ENCODE results near the gene EPHB1.

Gene EPHB1

DNA sequence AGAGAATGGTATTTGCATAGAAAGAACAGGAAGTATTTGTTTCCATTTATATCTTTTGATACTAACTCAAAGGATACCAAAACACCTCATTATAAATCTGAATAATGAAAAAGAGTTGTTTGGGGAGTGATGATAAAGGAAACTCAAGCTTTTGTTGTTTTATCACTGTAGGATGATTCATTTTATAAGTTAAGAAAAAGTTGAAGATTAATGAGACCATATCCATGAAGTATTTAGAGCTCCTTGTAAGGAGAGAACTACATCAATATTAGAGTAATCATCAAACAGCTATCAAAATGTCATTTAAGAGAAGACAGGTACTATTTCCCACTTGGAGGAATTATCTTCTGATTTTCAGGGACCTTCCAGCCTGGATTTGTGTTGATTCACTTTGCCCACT lies 92.5 kb downstream of the EPHB1 start:
- DNase-seq, result no peak

DNA sequence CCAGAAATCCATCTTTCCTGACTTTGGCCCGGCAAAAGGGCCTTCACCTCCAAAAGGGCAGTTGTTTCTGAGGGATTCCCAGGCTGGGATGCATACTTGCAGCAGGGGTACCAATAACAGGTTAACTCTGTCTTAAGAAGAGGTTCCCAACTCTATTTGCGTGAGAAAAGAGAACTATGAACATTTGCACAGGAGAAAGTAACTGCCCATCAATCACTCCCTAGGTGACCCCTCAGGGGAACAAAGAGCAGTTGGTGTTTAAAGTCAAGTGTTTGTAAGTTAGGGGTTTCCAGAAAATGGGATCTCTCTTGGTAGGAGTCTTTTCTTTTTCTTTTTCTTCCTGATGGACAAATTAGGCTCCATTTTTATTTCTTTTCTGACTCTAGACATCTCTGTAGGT lies 97.3 kb downstream of the EPHB1 start:
- DNase-seq, result no peak

DNA sequence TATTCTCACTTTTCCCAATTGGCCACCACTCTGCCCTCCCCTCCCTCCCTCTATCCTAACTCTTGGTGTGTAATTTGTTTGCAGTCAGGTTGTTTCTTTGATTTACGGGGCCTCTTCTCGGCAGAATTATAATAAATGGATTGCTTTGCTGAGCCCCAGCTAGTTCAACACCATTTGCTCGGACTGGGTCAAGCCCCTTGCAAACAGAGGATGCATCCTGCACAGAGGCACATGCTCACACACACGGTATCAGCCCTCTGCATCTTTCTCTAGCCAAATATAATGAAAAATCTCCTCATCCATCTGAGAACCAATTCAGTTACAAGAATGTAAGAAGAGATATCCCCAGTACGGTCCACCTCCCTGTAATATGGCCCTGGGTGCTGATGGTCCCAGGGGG lies 97.7 kb downstream of the EPHB1 start:
- no peak for DNase-seq

DNA sequence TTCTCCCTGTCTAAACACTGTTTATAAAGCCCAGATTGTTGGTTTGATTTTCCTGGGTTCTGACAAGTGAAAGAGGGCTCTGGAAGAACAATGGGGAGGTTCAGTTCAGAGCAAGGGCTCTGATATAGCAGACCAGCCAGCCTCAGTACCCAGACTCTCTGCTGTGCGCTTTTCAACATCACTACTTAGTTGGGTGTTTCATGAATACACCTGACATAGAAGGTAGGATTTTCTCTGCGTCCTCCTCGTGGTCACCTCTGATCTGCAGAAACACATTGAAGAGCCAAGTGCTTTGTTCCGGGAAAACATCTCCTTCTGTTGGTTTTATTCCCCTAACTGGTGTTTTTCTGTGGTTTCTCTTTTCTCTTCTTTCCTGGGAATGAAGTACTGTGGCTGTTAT lies 99.5 kb downstream of the EPHB1 start:
- no peak for DNase-seq

DNA sequence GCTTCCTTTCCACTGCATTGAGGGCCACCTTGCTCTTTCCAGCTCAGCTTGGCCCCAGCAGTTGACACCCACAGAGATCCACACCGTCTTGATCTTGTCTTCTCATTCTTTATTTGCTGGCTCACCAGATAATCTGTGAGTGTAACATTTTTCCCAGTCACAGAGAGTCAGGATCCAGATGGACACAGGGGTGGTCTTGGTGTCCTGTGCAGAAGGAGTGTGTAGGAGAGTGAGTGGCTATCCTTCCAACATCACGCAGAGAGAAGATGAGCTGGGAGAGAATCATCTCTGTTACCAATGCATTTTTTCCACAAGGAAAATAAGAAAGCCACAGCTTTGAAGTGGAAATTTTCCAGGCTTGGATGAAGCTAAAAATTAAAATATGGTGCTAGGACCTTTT lies 100.1 kb downstream of the EPHB1 start:
- DNase-seq, result no peak

DNA sequence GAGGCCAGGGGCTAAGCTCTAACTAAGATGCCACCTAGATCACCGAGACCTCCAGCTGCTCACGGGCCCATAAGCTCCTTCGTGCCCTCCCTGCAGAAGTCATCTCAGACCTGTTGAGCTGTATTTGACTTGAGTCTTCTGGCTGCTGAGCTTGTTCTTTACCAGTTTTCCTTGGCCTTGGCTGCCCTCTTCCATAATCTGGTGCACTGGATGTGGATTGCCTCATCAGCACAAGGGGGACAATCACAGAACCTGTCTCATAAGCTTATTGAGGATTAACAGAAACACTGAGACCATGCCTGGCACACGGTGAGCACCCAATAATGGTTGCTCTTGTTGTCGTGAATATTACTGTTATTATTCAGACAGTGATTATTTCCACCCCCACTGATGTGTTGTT lies 101.1 kb downstream of the EPHB1 start:
- DNase-seq, result no peak

DNA sequence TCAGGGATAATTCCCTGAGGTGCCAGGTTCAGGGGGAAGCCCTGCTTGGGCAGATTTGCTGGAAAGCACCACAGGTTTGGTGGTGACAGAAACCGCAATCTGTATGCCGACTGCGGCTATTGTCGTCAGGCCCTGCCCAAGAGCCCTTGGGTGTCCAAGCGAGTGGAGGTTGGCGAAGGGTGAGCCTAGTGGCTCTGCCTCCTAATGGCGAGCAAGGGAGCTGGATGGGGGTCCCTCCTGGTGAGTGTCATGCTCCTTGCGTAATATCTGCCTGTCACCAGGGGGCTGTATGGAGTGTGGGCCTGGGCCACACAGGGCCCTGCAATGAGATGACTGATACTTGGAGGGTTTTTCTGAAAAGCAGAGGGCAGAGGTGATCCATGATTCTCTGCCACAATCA lies 101.6 kb downstream of the EPHB1 start:
- DNase-seq, result no peak

DNA sequence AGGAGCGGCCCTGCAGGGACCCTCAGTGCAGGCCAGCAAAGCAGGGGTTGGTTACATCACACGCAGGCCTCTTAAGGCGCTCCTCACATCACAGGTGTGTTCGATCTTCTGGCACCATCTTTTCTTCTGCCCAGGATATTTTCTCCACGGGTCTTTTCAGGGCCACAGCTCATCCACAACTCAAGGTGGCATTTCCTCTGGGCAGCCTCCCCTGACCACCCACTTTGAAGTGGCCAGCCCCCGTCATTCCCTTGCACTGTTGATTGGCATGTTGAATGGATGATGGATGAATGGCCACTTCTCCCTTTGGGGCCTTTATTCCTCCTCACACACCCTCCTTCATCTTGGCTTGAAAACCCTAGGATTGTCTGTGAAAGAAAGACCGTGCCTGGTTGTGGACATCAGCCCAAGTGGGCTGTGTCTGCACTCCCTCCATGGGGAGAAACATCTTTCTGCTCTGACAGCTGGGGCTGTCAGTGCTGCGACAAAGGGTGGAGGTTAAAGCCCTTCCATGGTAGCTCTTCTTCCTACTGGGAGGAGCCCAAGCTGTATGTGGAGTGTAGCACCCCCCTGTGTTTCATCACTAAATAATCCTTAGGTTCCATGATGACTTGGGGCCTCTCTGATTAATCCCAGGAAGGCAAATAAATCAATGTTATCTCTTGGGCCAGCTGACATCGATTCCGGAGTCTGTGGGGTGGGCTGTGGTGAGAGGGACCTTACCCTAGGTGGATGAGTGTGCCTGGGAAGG lies 102.5 kb downstream of the EPHB1 start:
- no peak for DNase-seq

DNA sequence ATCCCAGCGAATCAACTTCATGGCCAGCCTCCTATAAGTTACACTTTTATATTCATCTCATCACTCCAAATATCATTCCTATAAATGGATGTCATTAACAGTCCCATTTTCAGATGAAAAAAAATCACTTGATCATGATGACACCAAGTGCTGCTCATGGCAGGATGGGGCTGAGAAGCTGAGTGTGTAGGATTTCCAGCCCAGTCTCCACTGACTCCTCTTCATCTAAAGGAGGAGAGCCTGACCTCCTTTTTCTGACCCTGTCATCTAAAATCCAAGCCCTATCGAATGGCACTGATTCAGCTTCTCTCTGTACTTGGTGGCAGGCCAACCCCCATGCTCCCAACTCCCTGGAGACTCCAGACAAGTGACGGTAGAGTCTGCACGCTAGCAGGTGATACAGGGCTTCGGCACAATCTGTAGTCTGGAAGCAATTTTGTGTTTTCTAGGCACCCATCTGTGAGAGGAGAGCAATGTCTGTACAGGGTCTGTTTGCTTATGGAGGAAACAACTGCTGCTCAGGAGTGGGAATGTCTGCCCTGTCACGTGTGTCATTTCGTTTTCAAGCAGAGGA lies 103.2 kb downstream of the EPHB1 start:
- no peak for DNase-seq

DNA sequence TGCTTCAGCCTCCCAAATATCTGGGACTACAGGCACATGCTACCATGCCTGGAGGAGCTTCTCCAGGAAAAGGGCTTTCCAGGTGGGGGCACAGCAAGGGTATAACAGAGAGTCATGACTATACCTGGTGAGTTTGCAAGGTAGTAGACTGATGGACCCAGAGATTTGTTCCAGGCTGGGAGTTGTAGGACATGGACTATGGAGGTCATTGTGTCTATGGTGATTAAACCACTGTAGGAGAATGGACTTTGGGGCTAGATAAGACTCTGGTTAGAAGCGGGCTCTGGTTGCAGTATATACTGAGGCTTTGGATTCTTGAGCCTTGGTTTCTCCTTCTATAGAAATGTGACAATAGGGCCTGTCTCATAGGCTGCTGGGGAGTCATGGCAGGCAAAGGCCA lies 104.7 kb downstream of the EPHB1 start:
- no peak for DNase-seq

DNA sequence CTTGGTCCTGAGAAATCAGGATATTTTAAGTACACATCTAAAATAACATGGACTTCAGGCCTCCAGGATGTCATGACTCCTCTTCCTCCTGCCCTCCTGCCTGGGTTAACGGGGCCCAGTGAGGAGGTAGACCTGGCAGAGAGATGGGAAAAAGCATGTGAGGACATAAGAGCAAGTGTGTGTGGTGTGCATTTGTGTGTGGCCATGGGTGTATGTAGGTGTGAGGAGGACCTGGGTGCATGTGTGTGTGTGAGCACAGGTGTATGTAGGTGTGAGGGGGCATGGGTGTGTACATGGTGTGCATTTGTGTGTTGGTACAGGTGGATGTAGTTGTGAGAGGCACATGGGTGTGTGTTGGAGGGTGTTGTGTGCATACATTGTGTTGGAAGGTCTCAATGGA lies 105.4 kb downstream of the EPHB1 start:
- DNase-seq, result no peak

DNA sequence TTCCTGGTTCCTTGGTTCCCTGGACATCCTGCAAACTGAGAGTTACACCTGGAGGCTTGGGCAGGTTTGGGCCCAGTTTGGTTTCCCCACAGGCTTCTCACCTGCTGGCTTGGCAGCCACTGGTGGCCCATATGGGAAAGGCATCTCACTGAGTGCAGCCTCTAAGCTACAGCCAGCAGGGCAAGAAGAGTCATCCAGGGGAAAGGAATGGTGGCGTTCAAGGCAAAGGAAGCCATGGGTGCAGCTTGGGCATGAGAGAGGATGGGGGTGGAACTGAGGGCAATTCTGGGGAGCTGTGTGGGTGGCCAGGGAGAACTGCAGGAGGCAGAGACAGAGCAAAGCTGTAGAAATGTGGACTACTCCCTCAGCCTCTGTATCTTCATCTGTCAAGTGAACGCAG lies 106.4 kb downstream of the EPHB1 start:
- DNase-seq, result no peak

DNA sequence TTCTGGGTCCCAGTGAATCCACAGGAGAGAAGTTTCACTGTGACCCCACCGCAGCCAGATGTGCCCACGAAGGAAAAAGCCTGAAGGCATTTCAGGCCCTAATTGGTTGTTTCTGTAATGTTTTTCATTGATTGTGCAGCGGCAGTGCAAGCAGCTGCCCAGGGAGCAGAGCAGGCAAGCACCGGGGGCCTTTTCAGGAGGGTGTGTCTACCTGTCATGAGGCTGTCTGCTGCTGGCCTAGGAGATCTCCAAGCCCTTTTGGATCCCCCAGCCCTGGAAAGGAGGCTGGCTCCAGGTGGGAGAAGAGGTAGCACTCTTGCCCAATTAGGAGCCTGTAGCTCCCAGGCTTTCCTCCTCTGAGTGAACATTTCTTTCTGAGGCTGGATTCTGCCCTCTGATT lies 108.8 kb downstream of the EPHB1 start:
- no peak for DNase-seq

DNA sequence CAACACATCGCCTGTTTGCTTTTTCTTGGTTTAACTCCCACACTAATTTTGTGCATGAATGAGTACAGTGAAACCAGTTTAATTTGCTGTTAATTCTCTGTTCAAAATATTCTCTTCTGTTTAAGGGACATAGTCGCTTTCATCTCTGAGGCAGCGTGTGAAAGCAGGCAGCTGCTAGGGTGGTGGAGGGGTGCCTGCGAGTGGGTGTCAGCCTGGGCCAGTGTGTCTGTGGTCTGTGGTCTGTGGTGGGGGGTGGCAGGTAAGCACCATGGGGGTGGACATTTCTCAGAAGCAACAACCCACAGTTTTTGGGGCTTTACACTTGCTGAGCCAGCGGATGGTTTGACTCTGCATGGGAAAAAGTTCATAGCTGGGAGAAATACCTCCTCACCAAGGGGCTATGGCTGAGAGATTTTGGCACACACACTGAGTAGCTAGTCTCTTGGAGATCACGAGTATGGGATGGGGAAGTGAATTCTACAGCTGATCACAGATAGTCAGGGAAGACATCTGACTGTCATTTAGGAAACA lies 109.2 kb downstream of the EPHB1 start:
- no peak for DNase-seq

DNA sequence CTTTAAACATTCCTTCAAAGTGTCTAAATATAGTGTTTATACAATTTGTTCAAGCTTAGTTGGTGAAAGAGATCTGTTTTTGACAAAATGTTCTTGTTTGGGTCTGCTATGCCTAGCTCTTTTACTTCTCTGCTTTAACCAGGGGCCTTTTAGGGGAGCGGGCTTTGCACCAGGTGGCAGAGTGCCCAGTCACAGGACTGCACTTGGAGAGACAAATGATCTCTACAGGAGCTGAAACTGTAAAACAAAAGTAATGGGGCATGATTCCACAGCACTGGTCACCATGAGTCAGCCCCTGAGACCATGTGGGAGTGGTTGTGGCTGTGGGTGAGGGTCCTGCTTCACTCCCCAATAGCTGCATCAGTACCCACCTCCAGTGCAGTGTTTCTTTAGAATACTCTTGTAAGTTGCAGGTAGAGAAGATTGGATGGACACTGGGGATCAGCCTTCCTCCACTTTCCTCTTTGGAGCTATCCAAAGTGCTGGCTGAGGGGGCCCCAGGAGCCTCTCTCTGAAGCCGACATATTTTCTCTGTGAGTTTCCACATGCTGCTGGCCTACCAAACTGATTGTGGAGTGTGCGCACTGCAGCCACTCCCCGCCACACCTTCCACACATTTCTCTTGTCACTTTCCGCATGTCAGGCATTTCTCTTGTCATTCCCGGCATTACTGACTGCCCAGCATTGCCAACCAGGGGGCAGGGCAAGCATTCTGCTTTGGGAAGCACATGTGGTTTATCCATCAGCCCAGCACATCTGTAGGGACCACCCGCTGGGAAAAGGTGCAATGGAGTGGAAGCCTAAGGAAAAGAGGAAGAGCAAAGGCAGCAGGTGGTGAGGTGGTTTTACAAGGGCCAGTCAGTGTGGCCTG lies 110.0 kb downstream of the EPHB1 start:
- no peak for DNase-seq

DNA sequence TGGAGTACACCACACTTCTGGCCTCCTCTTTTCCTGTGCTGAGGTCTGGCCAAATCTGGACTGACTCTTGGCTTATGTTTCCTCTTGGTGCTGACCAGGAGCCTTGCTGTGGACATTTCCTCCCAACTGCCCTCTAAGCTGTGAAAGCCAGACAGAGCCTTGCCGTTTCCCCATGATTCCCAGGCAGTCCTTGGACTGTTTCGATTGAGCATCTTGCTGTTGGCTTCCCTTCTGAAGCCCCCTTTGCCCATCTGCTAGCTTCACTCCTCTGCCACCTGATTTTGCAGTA lies 110.5 kb downstream of the EPHB1 start:
- no peak for DNase-seq

DNA sequence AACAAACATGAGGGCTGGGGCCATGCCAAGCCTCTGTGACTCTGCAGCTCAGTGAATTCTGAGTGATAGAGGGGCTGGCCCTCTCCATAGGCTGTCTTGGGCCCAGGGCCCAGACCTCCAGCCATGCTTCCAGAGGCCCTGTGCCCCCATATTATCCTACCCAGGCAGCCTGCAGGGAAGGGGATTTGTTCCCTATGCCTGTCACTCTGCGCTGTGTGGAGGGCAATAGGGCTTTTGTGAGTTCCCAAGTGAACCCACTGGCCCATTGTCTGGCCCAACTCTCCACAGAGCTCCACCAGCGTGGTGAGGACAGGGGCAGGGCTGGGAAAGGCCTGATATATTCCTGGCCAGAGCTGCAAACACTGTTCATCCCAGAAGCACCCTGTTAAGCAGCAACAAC lies 113.2 kb downstream of the EPHB1 start:
- DNase-seq, result no peak

DNA sequence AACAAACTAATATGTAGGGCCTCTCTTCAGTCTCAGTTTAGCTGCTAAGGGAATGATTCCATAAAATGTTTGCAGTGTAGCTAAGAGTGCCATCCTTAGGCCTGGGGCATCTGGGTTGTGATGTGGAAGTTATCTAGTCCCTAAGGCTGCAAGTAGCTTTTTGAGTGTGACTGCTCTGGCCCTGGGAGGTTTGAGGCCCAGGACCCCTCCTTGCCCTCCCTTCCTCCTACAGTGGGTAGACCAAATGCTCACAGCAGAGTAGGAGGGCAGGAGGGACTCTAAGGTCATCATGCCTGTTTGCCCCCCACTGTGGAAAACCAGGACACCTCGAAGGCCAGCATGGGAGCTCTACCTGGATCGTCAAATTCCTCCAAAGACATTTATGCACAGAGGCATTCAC lies 115.0 kb downstream of the EPHB1 start:
- DNase-seq, result no peak

DNA sequence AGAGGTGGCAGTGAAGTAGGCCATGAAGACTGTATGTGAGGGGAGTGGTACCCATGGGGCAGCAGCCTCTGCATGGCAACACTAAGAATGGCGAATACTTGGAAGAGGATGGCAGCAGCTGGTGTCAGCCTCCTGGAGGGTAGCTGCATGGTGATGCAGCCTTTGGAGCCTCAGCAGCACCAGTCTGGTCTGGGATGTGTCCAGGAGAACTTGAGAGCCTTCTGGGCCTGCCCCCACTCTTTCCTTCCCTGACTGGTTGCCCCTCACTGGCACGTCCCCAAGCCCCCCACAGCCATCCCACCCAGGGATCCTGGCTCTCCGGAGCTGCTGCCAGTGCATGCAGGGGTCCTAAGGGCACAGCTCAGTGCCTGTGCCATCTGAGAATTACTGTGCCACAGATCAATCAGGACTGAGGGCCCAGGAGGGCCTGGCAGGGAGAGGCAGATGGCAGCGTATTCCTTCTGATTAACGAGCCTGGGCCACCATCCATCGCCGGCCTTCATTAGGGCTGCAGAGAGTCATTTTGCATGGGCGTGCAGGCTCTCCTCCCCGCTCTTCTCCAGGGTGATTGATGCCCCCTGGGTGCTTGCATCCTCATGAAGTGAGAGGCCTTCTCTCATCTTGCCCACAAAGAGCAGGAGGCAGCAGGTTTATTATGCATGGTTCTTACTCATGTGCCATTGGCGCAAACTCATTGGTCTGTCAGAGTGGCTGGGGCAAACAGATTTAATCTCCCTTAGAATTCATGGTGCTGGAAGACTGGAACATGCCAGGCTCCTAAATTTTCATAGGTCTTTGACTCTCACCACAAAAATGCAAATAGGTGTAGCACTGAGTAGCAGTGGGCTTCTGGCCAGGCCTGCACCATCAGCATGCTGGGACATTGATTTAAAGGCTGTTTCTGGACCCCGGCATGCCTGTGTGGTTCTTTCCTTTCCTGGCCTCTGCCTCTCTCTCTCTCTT lies 116.8 kb downstream of the EPHB1 start:
- peak; percentile 72 for DNase-seq

DNA sequence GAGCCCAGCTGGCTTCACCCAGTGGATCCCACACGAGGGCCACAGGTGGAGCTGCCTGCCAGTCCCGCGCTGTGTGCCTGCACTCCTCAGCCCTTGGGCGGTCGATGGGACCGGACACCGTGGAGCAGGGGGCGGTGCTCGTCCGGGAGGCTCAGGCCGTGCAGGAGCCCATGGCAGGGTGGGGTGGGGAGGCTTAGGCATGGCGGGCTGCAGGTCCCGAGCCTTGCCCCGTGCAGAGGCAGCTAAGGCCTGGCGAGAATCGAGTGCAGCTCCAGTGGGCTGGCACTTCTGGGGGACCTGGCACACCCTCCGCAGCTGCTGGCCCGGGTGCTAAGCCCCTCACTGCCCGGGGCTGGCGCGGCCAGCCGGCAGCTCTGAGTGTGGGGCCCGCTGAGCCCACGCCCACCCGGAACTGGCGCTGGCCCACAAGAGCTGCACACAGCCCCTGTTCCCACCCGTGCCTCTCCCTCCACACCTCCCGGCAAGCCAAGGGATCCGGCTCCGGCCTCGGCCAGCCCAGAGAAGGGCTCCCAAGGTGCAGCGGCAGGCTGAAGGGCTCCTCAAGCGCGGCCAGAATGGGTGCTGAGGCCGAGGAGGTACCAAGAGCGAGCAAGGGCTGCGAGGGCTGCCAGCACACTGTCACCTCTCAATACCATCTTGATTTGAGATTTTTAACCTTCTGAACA lies 121.4 kb downstream of the EPHB1 start:
- DNase-seq, result no peak

DNA sequence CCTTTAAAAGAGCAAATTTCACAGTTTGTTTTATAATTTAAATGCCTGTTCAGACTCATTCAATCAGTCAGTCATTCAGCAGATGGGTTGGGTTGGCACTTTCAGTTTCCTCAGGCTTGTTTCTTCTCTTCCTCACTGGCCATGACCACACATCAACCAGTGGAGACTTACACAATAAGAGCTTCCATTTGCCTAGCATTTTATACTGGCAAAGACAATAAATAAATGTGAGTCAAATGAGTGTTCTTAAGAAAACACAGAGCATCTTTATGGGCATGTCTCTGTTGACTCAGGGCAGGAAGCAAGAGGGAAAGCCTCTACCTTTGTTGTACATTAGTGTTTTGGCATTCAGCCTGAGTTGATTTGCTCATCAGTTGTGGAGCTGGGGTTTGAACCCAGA lies 122.6 kb downstream of the EPHB1 start:
- DNase-seq, result no peak

DNA sequence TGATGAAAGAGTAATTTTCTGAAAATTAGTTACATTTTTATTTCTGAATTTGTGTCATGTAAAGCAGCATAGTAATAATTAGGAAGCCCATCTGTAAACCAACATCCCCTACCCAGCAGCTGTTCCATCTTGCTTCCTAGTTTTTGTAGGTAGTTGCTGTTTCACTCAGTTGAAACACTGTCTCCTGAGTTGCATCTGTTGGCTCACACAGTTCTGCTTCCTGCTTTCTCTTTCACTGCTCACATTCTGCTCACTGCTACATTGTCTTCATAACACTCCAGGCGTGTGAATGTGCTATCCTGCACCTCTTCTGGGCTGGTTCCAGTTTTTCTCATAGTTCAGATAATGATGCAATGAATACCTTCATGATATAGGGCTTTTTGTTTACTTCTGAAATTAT lies 123.4 kb downstream of the EPHB1 start:
- no peak for DNase-seq
